Posterior cingulate gyrus (tissue), 11 donors: ENCODE data around the gene CDC37L1.

Source experiments
- DNase-seq, 10 donors: peaks; one replicate each; pipeline versions ENCODE4 v3.0.0 to v3.0.0-alpha.2; 2020 to 2021; ENCODE audit warnings: mixed read lengths in 3 of 10
- intact Hi-C: fragments of 100-400 bp; cut with DNase I; formaldehyde crosslinking; loops from one replicate; pipeline ENCODE4 v1.15.1; 2023

Gene CDC37L1

GRCh38 chr9:4666042-4666699 is 13.2 kb upstream of the CDC37L1 start, which contains the start of gene SPATA6L:
TSS of gene SPATA6L (minus strand) at chr9:4666480. CDS start at chr9:4666250, 230 bp downstream.
- intact Hi-C loops: loop anchor here (10.0 kb wide), 1 partner anchor 1141 kb away; the partner anchor contains the start of gene RFX3
- peak; percentile 35 to 94 (median 68) for DNase-seq

DNA sequence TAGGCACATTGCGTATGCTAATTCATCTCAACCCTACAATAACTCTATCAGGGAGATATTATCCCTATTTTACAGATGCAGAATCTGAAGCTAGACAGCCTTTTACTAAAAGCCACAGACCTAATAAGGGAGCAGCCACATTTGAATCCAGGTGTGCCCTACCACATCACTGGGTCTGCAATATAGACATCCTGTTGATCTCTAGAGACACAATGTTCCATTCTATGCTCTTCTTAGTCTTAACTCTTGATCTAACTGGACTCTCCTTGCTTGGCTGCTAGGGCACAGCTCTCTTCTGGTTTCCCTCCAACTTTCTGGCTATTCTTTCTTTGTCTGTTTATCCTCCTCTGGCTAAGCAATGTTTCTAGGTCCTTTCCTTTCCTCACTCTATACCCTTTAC is 11.7 kb upstream of the CDC37L1 start:
- no peak for DNase-seq
- intact Hi-C loops: loop anchor here (10.0 kb wide), 1 partner anchor 1143 kb away; the partner anchor contains the start of gene RFX3

DNA sequence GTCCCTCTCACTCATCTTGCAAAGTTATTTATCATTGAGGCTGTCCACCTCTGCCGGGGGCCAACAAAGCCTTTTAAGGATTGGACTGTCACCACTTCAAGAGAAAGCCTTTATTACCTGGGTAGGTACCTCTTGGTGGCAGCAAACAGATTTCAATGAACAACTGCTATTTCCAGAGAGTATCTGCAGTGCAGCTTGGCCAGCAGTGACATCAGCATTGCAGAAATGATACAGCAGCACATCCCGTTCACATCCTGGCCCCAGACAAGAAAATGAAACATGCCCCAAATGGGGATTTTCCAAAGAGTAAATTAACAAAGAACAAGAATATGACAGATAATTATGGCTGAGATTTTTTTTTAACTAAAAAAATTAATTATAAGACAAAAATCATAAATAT is 10.8 kb upstream of the CDC37L1 start:
- intact Hi-C loops: loop anchor here (10.0 kb wide), 1 partner anchor 1144 kb away; the partner anchor contains the start of gene RFX3
- no peak for DNase-seq

- intact Hi-C loops: loop anchor here (10.0 kb wide), 3 partner anchors 315 to 1145 kb away; partner anchors contain the start of genes JAK2, RFX3 and RIC1
- no peak for DNase-seq
Observed at GRCh38 chr9:4669890-4670289, 9.5 kb upstream of the CDC37L1 start.

DNA sequence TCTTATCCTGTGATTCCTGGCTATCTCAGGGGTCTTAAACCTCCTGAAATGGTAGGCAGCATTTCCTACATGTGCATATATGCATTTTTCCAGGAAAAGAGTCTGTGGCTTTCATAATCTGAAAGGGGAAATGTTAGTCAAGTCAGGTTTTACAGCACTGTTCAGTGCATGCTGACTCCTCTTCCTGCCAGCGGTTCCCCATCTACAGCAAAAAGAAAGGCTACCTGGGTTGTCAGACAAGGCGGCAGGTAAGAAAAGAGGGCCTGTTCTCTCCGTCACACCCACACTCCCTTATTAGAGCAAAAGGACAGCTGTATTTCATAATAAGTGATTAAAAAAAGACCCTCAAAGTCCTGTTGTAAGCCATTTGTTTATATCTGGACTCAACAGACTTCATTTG is 8.8 kb upstream of the CDC37L1 start:
- no peak for DNase-seq
- intact Hi-C loops: loop anchor here (10.0 kb wide), 2 partner anchors 314 to 954 kb away; partner anchors contain the start of genes JAK2 and RIC1

DNA sequence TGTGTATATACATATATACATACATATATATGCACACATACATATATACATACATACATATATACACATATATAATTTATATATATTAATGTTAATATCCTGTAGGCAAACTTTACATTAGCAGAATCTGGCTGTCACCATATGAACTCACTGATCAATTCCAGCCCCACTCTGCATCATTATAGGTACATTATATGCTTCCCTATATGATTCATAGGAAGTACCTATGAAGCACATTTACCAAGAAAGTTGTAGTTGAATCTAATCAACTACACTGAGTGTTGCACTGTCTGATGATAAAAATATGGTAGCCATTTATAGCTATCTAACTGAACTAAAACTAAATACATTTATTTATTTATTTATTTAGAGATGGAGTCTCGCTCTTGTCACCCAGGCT is 7.6 kb upstream of the CDC37L1 start:
- intact Hi-C loops: loop anchor here (10.0 kb wide), 2 partner anchors 313 to 953 kb away; partner anchors contain the start of genes JAK2 and RIC1
- no peak for DNase-seq

- no peak for DNase-seq
- intact Hi-C loops: loop anchor here (10.0 kb wide), 2 partner anchors 310 to 950 kb away; partner anchors contain the start of genes JAK2 and RIC1
Observed at GRCh38 chr9:4674783-4675182, 4.6 kb upstream of the CDC37L1 start.

GRCh38 chr9:4677392-4677791 is 2.0 kb upstream of the CDC37L1 start:
- no peak for DNase-seq
- intact Hi-C loops: loop anchor here (10.0 kb wide), 2 partner anchors 307 to 947 kb away; partner anchors contain the start of genes JAK2 and RIC1

DNA sequence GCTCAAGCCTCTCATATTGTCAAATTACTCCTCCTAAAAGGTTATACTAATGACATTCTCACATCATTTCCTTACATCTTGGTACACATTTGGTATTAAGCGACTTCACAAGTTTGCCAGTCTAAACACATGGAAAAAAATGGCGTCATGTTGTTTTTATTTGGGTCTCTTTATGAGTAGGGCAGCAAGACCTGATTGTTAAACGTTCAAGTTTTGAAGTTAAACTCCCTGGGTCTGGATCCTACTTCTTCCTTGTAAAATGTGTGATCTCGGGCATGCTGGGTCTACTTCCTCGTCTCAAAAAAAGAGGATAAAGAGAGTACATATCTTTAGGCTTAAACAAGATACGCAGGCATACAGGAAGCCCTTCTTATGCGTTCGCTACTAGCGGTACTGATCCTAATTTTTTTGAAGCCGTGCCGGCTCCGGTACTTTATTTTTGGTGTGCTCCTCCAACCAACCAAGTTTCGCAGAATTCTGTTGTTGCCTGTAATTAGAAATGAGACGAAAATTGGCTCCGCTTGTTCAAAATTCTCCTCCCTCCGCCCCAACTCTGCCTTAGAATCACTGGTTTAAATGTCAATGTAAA is 596 bp upstream of the CDC37L1 start:
- DNase-seq: peak in 1 of 10 donors; percentile 21
- intact Hi-C loops: loop anchor here (2.0 to 10.0 kb wide), 4 partner anchors 16 to 946 kb away; partner anchors contain the start of genes AK3, JAK2, PLPP6 and RIC1

- DNase-seq: no peak
- intact Hi-C loops: no loop called here
Observed at GRCh38 chr9:4680173-4680525, 780 bp downstream of the CDC37L1 start.

DNA sequence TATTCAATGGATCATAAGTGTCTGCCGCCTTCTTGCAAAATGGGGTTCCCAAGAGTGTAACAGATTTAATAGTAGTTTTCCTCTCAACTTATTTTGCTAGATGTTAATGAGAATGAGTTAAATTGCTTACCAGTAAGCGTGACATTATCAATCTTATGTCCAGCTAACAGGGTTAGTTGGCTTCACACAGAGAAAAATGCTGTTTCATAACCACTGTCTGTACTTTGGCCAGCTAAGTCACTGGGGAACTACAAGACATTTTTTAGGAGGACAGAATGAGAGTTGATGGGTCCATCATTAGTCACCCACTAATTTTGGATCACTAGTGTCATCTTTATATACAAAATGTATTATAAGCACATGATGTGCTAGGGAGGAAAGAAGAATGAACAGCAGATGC is 1.4 kb downstream of the CDC37L1 start:
- intact Hi-C loops: no loop called here
- no peak for DNase-seq

- intact Hi-C loops: no loop called here
- no peak for DNase-seq
Observed at GRCh38 chr9:4684820-4685219, 5.5 kb downstream of the CDC37L1 start.

GRCh38 chr9:4686112-4686511 is 6.7 kb downstream of the CDC37L1 start:
- intact Hi-C loops: no loop called here
- DNase-seq: no peak

DNA sequence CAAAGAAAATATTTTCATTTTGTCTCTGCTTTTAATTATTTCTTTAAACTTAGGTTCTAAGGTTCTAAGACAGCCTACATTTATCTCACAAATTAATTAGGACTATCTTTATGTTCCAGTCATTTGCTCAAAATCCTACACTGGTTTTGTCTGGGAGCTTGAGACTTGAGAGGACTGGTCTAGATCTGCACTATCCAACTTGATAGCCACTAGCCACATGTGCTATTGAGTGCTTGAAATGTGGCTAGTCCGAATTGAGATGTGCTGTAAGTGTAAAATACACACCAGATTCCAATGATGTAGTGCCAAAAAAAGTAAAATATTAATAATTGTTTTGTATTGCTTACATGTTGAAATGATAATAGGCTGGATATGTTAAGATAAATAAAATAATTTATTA is 7.2 kb downstream of the CDC37L1 start:
- DNase-seq: no peak
- intact Hi-C loops: no loop called here

DNA sequence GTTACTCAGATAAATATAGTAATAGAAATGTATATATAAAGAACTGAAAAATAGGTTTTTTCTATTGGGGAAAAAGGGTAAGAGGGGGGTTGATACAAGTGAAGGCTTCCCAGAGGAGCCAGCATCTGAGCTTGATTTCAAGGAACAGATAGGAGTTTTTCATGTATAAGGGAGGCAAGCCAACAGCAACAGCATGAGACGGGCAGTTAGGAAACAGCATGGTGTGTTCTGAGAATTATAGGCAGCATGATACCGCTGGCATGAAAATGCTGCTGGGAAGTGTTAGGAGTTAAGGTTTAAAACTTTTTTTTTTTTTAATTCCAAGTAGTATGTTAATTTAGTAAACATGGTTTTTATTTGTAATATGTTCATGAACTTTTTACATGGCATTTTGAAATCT is 9.7 kb downstream of the CDC37L1 start:
- intact Hi-C loops: no loop called here
- DNase-seq: no peak

DNA sequence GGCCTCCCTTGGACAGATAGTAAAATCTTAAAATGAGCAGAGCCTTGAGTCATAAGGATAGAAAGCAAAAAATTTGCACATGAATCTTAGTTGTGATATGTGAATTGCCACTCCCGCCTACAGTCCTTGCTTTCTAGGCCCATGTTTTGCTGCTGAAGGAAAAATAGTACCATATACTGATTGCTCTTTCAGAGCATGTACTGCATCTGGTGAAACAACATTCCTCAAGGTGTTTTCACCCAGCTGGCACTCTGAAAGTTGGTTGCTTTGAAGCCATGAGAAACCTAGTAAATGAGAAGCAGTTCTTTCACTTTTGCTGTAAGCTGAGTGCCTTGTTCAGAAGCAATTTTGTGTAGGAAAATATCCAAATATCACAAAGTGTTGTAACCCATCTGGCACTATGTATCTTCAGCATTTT is 10.3 kb downstream of the CDC37L1 start:
- DNase-seq: peak in 1 of 10 donors; percentile 16
- intact Hi-C loops: no loop called here

GRCh38 chr9:4690144-4690543 is 10.8 kb downstream of the CDC37L1 start:
- intact Hi-C loops: no loop called here

GRCh38 chr9:4691795-4692194 is 12.4 kb downstream of the CDC37L1 start:
- DNase-seq: no peak
- intact Hi-C loops: no loop called here

More at GRCh38 chr9:4690144-4690543, 10.8 kb downstream of the CDC37L1 start:
- no peak for DNase-seq

DNA sequence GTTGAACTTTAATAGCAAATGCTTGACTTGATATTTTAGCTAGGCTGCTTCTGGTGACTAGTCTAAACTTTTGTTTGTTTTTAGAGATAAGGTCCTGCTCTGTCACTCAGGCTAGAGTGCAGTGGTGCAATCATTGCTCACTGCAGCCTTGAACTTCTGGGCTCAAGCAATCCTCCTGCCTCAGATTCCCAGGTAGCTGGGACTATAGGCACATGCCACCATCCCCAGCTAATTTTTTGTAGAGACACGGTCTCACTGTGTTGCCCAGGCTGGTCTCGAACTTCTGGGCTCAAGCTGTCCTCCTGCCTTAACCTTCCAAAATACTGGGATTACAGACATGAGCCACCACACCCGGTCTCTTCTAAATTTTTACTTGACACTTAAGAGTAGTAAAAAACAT is 20.7 kb downstream of the CDC37L1 start:
- intact Hi-C loops: no loop called here

DNA sequence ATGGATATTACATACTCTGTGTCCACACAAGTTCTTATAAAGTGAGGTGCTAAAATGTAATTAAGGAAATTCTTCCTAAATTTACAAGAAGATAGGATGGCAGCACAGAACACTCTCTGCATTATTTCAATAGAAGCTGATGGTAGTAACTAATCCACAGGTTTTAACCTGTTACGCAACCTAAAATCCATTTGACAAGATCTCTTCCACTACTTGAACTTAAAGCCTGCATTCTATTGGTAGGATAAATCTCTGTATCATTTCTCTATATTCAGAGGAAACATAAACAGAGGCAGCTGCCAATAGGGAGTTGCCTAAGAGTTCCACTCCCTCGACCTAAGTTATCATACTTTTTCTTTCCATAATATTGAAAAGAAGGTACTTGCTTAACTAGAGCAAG is 21.6 kb downstream of the CDC37L1 start:
- intact Hi-C loops: no loop called here

More for the DNA sequence above, 20.7 kb downstream of the CDC37L1 start:
- no peak for DNase-seq

DNA sequence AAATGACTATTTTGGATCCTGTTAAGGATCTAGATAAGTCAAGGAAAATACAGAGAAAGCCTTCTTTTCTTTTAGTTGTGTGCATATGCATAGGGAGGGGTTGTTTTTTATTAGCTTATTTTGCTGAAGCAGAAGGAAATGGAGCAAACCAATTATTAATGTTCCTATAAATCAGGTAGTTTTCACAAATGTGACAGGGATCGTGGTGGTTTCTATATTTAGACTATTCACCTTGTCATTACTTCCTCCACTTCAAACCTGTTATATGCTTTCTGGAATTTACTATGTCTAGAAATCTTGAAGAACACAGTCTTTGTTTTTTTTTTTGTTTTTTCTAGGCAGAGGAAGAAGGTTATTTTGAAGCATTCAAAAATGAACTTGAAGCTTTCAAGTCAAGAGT is 22.2 kb downstream of the CDC37L1 start:
- intact Hi-C loops: no loop called here
- DNase-seq: no peak

More for the DNA sequence above, 21.6 kb downstream of the CDC37L1 start:
- DNase-seq: no peak

- intact Hi-C loops: no loop called here
- DNase-seq: no peak
Observed at GRCh38 chr9:4704129-4704528, 24.8 kb downstream of the CDC37L1 start.
